IPS-18a (cell line): Measurements from ENCODE around the gene IL18RAP.

Source experiments
- H3K27ac ChIP-seq: one replicate; pipeline ENCODE4 v1.5.1; 2013; ENCODE audit warnings: low read length
- H3K27me3 ChIP-seq: one replicate; pipeline ENCODE4 v1.6.1; 2013; ENCODE audit warnings: mild to moderate bottlenecking, low read length; ENCODE audit not compliant: control insufficient read depth, insufficient read depth
- H3K36me3 ChIP-seq: one replicate; pipeline ENCODE4 v1.6.1; 2013; ENCODE audit warnings: low read depth, low read length; ENCODE audit not compliant: control insufficient read depth
- H3K4me1 ChIP-seq: one replicate; pipeline ENCODE4 v1.6.1; 2013; ENCODE audit warnings: low read depth, low read length; ENCODE audit not compliant: control insufficient read depth
- H3K4me3 ChIP-seq: one replicate; pipeline ENCODE4 v1.5.1; 2013; ENCODE audit warnings: low read length
- H3K9ac ChIP-seq: one replicate; pipeline ENCODE4 v1.6.1; 2013; ENCODE audit warnings: mild to moderate bottlenecking, low read length, moderate library complexity
- H3K9me3 ChIP-seq: one replicate; pipeline ENCODE4 v1.6.1; 2013; ENCODE audit warnings: low read depth, low read length; ENCODE audit not compliant: control insufficient read depth

IL18RAP gene

DNA sequence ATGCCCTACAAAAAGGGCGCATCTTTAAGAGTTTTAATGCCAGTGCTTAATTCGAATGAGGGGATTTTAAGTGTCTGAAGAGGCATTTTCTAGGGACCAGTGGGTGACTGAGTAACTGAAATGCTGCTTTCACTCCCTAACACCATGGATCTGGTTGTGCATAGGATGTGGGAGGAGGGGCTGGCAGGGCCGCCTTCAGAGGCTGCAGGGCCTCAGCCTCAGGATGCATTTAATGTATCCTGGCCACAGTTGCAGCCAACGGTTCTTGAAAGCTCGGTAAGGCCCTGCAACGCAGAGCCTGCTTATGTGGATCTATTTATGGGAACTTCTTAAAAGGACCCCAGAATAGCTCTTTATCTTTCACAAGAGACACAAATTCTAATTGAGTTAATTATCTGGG lies 25.8 kb upstream of the IL18RAP start:
- no peaks in the 10 kb centered on the region for H3K9me3 ChIP-seq
- no peaks in the 10 kb centered on the region for H3K27me3 ChIP-seq
- H3K4me3 ChIP-seq = no peak overlapping the region
- no peaks in the 10 kb centered on the region for H3K36me3 ChIP-seq
- no peak overlapping the region for H3K9ac ChIP-seq
- H3K27ac ChIP-seq = no peak overlapping the region
- no peaks in the 10 kb centered on the region for H3K4me1 ChIP-seq

DNA sequence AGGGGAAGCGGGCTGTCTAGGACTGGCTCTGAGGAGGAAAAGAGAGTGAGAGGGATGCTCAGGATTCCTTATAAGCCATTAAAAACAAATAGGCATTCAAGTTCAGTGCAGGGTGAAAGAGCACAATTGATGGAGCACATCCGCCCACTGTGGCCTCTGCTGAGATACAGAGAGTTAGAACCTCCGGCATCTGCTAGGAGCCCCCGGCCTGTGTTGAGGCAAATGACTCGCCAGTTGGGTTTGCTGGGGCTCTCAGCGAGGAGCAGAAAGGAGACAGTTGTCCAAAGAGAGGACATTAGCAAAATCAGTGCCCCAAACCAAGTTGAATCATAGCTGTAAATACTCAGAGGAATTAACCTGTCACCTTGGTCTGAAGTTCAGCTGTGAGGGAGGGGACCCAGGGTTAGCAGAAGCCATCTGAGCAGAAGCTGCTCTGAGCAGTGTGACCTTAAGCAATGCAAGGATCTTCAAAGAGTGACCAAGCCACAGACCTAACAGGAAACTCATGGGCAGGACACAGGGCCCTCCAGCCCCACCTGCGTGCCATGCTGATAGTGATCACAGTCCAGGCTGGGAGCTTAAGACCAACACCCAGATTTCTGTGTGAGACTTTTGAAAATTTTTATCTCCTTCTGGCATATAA lies 23.3 kb upstream of the IL18RAP start:
- Histone ChIP-seq H3K36me3 (no peaks in the 10 kb centered on the region), H3K9ac (no peak overlapping the region)

DNA sequence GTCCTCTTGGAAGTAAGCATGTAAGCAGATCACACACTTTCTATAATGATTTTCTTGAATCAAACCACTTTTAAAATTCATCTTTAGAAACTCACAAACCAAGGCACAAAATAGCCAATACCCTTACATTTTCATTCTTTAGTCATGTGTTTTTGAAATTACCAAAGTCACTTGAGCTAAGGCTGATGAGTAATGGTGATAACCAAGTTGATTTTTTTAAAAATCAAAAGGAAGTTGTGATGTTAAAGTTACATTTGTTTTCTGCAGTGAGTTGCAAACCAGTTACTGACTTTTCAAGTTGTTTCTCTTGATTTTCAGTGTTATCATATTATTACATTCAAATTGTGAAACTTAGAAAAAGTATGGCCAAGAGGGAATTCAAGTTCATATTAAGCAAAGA lies 21.5 kb upstream of the IL18RAP start:
- Histone ChIP-seq H3K36me3 (no peaks in the 10 kb centered on the region), H3K9ac (no peak overlapping the region)

More for the DNA sequence above, 23.3 kb upstream of the IL18RAP start:
- Histone ChIP-seq H3K27ac (no peak overlapping the region), H3K9me3 (no peaks in the 10 kb centered on the region), H3K27me3 (no peaks in the 10 kb centered on the region), H3K4me1 (no peaks in the 10 kb centered on the region), H3K4me3 (no peak overlapping the region)

DNA sequence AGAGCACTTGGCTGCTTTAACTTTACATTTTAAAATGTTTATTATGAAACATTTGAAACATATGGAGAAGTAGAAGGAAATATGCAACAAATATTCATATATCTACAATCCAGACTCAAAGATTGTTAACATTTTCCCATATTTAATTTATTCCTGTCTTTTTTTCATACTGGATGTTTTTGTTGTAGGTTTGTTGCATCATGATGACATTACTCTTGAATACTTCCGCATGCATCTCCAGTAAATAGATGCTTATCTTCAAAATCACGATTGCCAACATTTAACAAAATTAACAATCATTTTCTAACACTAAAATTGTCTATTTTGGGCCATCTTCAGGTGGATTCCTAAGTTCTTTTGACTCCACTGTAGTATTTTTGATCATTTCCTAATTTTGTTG lies 21.1 kb upstream of the IL18RAP start:
- no peak overlapping the region for H3K27ac ChIP-seq
- no peaks in the 10 kb centered on the region for H3K27me3 ChIP-seq
- H3K4me3 ChIP-seq = no peak overlapping the region
- no peaks in the 10 kb centered on the region for H3K36me3 ChIP-seq
- H3K9ac ChIP-seq = no peak overlapping the region
- no peaks in the 10 kb centered on the region for H3K4me1 ChIP-seq
- H3K9me3 ChIP-seq = no peaks in the 10 kb centered on the region

More for the DNA sequence above, 21.5 kb upstream of the IL18RAP start:
- Histone ChIP-seq H3K4me1 (no peaks in the 10 kb centered on the region), H3K27me3 (no peaks in the 10 kb centered on the region), H3K4me3 (no peak overlapping the region), H3K9me3 (no peaks in the 10 kb centered on the region), H3K27ac (no peak overlapping the region)

DNA sequence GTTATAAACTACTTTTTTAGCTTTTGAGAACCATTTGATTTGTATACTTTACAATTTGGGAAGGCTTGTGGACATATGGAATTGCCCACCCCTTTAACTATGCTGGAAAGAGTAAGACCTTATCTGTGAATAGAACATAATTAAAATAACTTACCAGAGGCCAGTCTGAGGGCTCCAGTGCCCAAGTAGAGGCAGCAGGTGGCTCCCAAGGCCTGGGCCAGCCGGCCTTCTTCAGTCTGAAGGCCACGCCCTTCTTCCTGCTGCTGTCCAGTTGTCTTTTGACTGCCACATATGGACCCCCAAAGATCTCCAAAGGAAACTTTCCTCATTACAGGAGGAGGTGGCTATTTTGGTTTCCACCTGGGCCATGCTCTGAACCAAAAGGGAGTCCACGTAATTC lies 12.0 kb upstream of the IL18RAP start:
- Histone ChIP-seq H3K4me3 (no peak overlapping the region), H3K4me1 (no peaks in the 10 kb centered on the region), H3K27ac (no peak overlapping the region), H3K27me3 (no peaks in the 10 kb centered on the region), H3K9ac (no peak overlapping the region), H3K36me3 (no peaks in the 10 kb centered on the region), H3K9me3 (peaks cover 16% of the 10 kb centered on the region)

DNA sequence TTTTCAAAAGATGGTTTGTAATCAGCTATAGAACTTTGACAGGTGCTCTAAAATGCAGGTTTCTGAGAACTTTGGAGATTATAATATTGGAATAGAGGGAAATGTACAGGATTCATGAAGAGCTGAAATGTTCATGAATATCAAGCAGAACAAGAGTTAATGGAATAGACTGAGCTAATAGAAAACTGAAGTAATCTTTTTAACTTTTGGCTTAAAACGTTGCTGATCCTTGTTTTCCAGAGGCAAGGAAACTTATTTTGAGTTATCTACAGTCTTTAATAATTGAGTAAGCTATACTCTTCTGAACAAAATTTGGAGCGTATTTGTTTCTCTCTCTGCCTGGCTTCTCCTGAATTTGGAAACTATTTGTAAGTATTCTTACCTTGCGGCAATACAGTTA lies 10.8 kb upstream of the IL18RAP start:
- H3K36me3 ChIP-seq = no peaks in the 10 kb centered on the region
- no peak overlapping the region for H3K9ac ChIP-seq
- no peak overlapping the region for H3K27ac ChIP-seq
- H3K4me1 ChIP-seq = no peaks in the 10 kb centered on the region
- H3K27me3 ChIP-seq = no peaks in the 10 kb centered on the region
- peaks cover 16% of the 10 kb centered on the region for H3K9me3 ChIP-seq
- no peak overlapping the region for H3K4me3 ChIP-seq

DNA sequence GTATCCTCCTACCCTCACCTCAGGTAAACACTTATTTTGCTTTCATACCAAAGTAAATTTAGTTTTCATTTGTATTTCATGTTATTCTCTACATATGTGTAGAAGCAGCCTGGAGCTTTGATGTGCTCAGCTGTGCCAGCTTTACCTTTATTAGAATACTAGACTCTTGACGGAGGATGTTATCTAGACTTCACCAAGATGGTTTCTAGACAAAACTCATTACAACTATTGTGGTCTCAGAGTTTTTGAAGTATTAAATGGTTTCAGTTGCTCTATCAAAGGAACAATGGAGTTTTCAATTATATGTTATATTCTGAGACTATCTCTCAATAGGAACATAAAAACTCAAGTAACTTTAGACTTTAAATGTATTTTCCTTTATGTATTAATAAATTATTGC lies 5.0 kb upstream of the IL18RAP start:
- Histone ChIP-seq H3K9me3 (peaks cover 3% of the 10 kb centered on the region), H3K4me1 (no peaks in the 10 kb centered on the region), H3K27me3 (no peaks in the 10 kb centered on the region), H3K27ac (no peak overlapping the region), H3K9ac (no peak overlapping the region), H3K4me3 (no peak overlapping the region), H3K36me3 (no peaks in the 10 kb centered on the region)

DNA sequence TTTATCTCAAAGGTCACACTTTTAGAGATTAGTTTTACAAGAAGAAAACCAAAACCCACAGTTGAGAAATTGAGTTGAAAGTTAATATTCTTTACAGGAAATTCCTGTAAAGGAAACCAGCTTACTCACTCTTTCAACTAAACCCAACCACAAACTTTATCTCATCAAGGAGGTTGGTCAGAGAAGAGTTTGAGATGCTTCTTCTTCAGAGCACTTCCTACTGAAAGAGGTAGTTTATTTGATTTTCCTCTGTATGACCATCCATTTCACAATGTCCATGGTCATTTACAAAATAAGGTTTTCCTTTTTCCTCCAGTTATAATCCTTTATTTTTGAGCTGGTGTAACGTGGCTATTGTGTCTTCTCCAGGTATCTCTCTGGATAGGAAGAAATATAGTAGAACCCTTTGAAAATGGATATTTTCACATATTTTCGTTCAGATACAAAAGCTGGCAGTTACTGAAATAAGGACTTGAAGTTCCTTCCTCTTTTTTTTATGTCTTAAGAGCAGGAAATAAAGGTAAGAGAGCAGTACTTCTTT lies 4.5 kb upstream of the IL18RAP start:
- Histone ChIP-seq H3K36me3 (no peaks in the 10 kb centered on the region), H3K27me3 (no peaks in the 10 kb centered on the region), H3K9ac (no peak overlapping the region), H3K4me1 (no peaks in the 10 kb centered on the region), H3K9me3 (no peaks in the 10 kb centered on the region), H3K27ac (no peak overlapping the region), H3K4me3 (no peak overlapping the region)

DNA sequence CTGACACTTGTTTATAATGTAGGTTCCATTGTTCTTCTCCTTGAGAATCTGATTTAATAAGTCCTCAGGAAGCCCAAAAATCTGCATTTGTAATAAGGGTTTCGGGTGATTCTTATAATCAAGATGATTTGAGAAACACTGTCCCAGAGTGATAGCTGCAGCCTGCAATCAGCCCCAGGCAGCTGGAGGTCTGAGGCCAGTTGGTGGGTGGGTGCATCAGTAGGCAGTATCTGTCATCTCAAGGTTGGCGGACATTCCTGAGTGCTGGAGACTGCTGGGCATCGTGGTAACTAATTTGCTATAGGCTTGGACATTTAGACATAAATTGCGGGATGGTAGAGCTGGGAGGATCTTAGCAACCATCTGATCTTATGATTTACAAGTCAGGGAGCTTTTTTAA lies 2.7 kb upstream of the IL18RAP start:
- no peaks in the 10 kb centered on the region for H3K9me3 ChIP-seq
- H3K27me3 ChIP-seq = no peaks in the 10 kb centered on the region
- no peaks in the 10 kb centered on the region for H3K36me3 ChIP-seq
- no peak overlapping the region for H3K27ac ChIP-seq
- no peak overlapping the region for H3K4me3 ChIP-seq
- no peak overlapping the region for H3K9ac ChIP-seq
- no peaks in the 10 kb centered on the region for H3K4me1 ChIP-seq

DNA sequence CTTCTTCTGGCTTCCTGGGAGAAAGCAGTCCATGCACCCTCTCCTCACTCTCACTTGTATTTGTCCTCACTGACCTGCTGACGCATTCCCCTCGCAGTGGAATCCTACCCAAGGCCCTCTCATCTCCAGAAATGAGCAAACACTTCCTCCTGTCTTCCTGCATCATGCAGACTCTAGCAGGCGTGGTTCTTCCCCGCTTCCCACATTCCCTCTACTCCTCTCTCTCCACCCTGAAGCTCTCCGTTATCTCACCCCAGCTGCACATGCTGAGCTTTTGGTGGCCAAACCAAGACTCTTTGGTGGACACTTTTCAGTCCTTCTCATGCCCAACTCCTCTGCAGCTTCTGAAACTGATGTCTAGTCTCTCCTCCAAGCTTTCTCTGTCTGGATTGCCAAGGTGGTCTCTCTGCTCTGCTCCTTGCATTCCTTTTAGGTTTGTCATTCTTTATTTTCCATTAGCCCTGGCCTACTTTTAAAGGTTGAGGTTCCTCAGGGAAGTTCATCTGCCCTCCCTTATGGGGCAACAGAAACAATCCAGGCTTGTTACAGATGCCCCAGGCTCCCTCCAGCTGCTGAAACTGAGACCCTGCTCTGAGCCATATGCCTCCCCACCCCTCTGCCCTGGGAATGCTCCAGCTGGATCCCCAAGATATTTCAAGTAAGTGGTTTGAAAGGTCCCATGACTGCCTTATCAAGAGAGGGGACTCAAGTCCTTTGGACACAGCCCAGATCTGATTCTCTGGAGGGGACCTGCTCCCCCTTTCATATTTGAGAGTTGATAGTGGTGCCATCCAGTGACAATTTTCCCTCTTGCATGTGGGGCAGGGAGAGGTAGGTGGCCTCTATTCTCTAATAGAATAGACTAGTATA lies 835 bp upstream of the IL18RAP start:
- no peaks in the 10 kb centered on the region for H3K27me3 ChIP-seq
- no peaks in the 10 kb centered on the region for H3K36me3 ChIP-seq
- H3K27ac ChIP-seq = no peak overlapping the region
- H3K4me3 ChIP-seq = no peak overlapping the region
- H3K9ac ChIP-seq = no peak overlapping the region
- no peaks in the 10 kb centered on the region for H3K4me1 ChIP-seq
- H3K9me3 ChIP-seq = no peaks in the 10 kb centered on the region

DNA sequence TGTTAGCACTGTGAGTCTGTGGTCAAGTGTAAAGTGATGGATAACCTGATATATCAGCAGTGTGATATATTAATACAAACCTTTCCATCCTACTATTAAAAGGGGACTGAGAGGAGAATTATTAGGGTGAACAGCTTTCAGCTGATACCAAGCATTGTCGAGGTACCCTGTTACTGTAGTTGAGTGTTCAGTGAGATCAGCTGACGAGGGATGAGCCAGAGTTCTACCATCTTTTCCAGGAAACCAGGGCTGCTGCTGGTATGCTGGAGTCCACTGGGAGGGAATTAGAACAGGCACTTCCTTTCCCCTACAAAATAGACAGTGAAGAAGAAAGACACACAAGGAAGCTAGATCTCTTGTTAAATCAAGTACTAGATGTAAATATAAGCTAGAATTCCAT lies 408 bp downstream of the IL18RAP start:
- Histone ChIP-seq H3K36me3 (no peaks in the 10 kb centered on the region), H3K27me3 (no peaks in the 10 kb centered on the region), H3K9ac (no peak overlapping the region), H3K27ac (no peak overlapping the region), H3K4me3 (no peak overlapping the region), H3K4me1 (no peaks in the 10 kb centered on the region), H3K9me3 (no peaks in the 10 kb centered on the region)
